Endodermal cell (in vitro differentiated cells): ENCODE measurements around the gene MMP15. TPM values are rescaled to one million over a fixed set of nuclear protein-coding genes. Genes with fewer than 3 reads are reported as not detected.

Experiments
- DNase-seq: peaks from one replicate; pipeline ENCODE4 v3.0.0-alpha.2; 2017
- H3K27ac ChIP-seq: 2 replicates; pipeline ENCODE4 v1.5.1; 2013; ENCODE audit warnings: mild to moderate bottlenecking, low read depth, low read length, moderate library complexity
- H3K27me3 ChIP-seq: 2 replicates; pipeline ENCODE4 v1.6.1; 2013; ENCODE audit warnings: mild to moderate bottlenecking, low read length, moderate library complexity; ENCODE audit not compliant: insufficient read depth, control insufficient read depth, poor library complexity, severe bottlenecking
- H3K36me3 ChIP-seq: 2 replicates; pipeline ENCODE4 v1.7.0; 2013; ENCODE audit warnings: mild to moderate bottlenecking, low read length, moderate library complexity; ENCODE audit not compliant: control insufficient read depth, insufficient read depth
- H3K4me1 ChIP-seq: one replicate; pipeline ENCODE4 v1.7.0; 2013; ENCODE audit warnings: low read length; ENCODE audit not compliant: control insufficient read depth, insufficient read depth
- H3K4me3 ChIP-seq: 2 replicates; pipeline ENCODE4 v1.5.1; 2013; ENCODE audit warnings: mild to moderate bottlenecking, low read length, moderate library complexity
- H3K9ac ChIP-seq: 2 replicates; pipeline ENCODE4 v1.6.1; 2013; ENCODE audit warnings: mild to moderate bottlenecking, low read length, moderate library complexity; ENCODE audit not compliant: poor library complexity, severe bottlenecking; ENCODE audit errors: extremely low read depth
- H3K9me3 ChIP-seq: 2 replicates; pipeline ENCODE4 v1.6.1; 2013; ENCODE audit warnings: mild to moderate bottlenecking, low read length, moderate library complexity; ENCODE audit not compliant: control insufficient read depth
- H3K27ac Mint-ChIP-seq: 2 replicates; pipeline ENCODE4 v1.8.0; 2020; ENCODE audit warnings: mixed read lengths
- H3K27me3 Mint-ChIP-seq: 2 replicates; pipeline ENCODE4 v1.8.0; 2021; ENCODE audit warnings: mild to moderate bottlenecking, mixed read lengths; ENCODE audit not compliant: insufficient read depth
- H3K36me3 Mint-ChIP-seq: 2 replicates; pipeline ENCODE4 v1.8.0; 2020; ENCODE audit warnings: low read depth, mixed read lengths
- H3K4me1 Mint-ChIP-seq: 2 replicates; pipeline ENCODE4 v1.8.0; 2020; ENCODE audit warnings: mixed read lengths
- H3K4me3 Mint-ChIP-seq: 2 replicates; pipeline ENCODE4 v1.8.0; 2020; ENCODE audit warnings: mild to moderate bottlenecking, moderate library complexity, mixed read lengths
- H3K9me3 Mint-ChIP-seq: 2 replicates; pipeline ENCODE4 v1.8.0; 2020; ENCODE audit warnings: mild to moderate bottlenecking, mixed read lengths
- CTCF ChIP-seq: fragments of 200-600 bp; sonication (generic); conservative IDR thresholded peaks from 2 replicates; pipeline ENCODE4 v1.5.0; 2021; ENCODE audit warnings: antibody characterized with exemption, mild to moderate bottlenecking
- WGBS, 2 experiments: methylation state at CpG; one replicate each; pipeline versions ENCODE4 v1.1.5 to v1.1.7; 2013; ENCODE audit warnings: missing lambda C conversion rate in 2 of 2, mixed read lengths in 1 of 2; ENCODE audit not compliant: insufficient coverage in 1 of 2, insufficient read length in 1 of 2; 5-methylcytosine and 5-hydroxymethylcytosine counted together
- total RNA-seq, 2 donors: library from RNA; stranded (reverse); fragmentation: NEBNext Ultra II Directional in 1 of 2; extraction: Animal tissue kit (Norgen Biotek cat#: 25700) in 1 of 2; gene quantifications; 2 replicates in 1 of 2; 3 replicates in 1 of 2; pipeline ENCODE4 v1.2.1, GENCODE V29; 2021

Gene MMP15
- total RNA-seq, 2 donors from 2014 or later: 99.8 to 105 TPM

- H3K36me3 ChIP-seq: no peaks in the 10 kb centered on the region
- 92 to 99% methylated on average over 13 to 21 of the region's 21 CpGs for WGBS, 2 experiments
- no peak overlapping the region for H3K4me3 Mint-ChIP-seq
- no peak overlapping the region for H3K27ac Mint-ChIP-seq
- no peak overlapping the region for H3K27ac ChIP-seq
- peak; percentile 20 for TF ChIP-seq CTCF
- no peak overlapping the region for H3K4me3 ChIP-seq
- H3K36me3 Mint-ChIP-seq: no peaks in the 10 kb centered on the region
- no peak for DNase-seq
- H3K27me3 Mint-ChIP-seq: peaks cover 2% of the 10 kb centered on the region
- H3K4me1 Mint-ChIP-seq: no peaks in the 10 kb centered on the region
- no peaks in the 10 kb centered on the region for H3K4me1 ChIP-seq
- no peak overlapping the region for H3K9ac ChIP-seq
- H3K9me3 ChIP-seq: no peaks in the 10 kb centered on the region
- no peaks in the 10 kb centered on the region for H3K27me3 ChIP-seq
- H3K9me3 Mint-ChIP-seq: no peaks in the 10 kb centered on the region
Observed at GRCh38 chr16:58085584-58086251, 60.2 kb downstream of the MMP15 start.

- DNase-seq: no peak
- Histone ChIP-seq H3K4me3 (no peak overlapping the region), H3K36me3 (no peaks in the 10 kb centered on the region), H3K9ac (no peak overlapping the region), H3K27ac (no peak overlapping the region), H3K4me1 (no peaks in the 10 kb centered on the region), H3K27me3 (no peaks in the 10 kb centered on the region), H3K9me3 (no peaks in the 10 kb centered on the region)
- H3K9me3 Mint-ChIP-seq: no peaks in the 10 kb centered on the region
- 85 to 91% methylated on average over 19 of the region's 19 CpGs for WGBS, 2 experiments
- no peak overlapping the region for H3K4me3 Mint-ChIP-seq
- TF ChIP-seq CTCF: no peak
- H3K27me3 Mint-ChIP-seq: peaks cover 2% of the 10 kb centered on the region
- H3K27ac Mint-ChIP-seq: no peak overlapping the region
- no peaks in the 10 kb centered on the region for H3K4me1 Mint-ChIP-seq
- H3K36me3 Mint-ChIP-seq: no peaks in the 10 kb centered on the region
Observed at GRCh38 chr16:58086381-58087208, 61.0 kb downstream of the MMP15 start.

- H3K27me3 ChIP-seq: no peaks in the 10 kb centered on the region
- WGBS, 2 experiments: 87 to 89% methylated on average over 19 to 23 of the region's 23 CpGs
- H3K36me3 ChIP-seq: no peaks in the 10 kb centered on the region
- Mint-ChIP-seq H3K36me3 (no peaks in the 10 kb centered on the region), H3K9me3 (no peaks in the 10 kb centered on the region), H3K4me3 (no peak overlapping the region), H3K27ac (no peak overlapping the region), H3K27me3 (peaks cover 1% of the 10 kb centered on the region), H3K4me1 (no peaks in the 10 kb centered on the region)
- no peaks in the 10 kb centered on the region for H3K4me1 ChIP-seq
- H3K9ac ChIP-seq: no peak overlapping the region
- no peak for DNase-seq
- no peak for TF ChIP-seq CTCF
- H3K27ac ChIP-seq: no peak overlapping the region
- no peak overlapping the region for H3K4me3 ChIP-seq
- no peaks in the 10 kb centered on the region for H3K9me3 ChIP-seq
Observed at GRCh38 chr16:58087209-58087913, 61.8 kb downstream of the MMP15 start.
